Measurements from ENCODE around the gene SPHK2.
"Not testable (repeated sequence)": the region's sequence is repeated elsewhere in the genome, so short reads cannot be mapped to it uniquely, and the experiment has no call there.

The SPHK2 gene

GRCh38 chr19:48624791-48625723, 5.8 kb downstream of the SPHK2 start:
- no peak for DNase-seq

DNA sequence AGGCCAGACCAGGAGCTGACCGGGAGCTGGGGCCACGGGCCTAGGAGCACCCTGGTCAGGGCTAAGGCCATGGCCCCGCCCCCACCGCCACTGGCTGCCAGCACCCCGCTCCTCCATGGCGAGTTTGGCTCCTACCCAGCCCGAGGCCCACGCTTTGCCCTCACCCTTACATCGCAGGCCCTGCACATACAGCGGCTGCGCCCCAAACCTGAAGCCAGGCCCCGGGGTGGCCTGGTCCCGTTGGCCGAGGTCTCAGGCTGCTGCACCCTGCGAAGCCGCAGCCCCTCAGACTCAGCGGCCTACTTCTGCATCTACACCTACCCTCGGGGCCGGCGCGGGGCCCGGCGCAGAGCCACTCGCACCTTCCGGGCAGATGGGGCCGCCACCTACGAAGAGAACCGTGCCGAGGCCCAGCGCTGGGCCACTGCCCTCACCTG, 6.6 kb downstream of the SPHK2 start:
- DNase-seq = no peak

DNA sequence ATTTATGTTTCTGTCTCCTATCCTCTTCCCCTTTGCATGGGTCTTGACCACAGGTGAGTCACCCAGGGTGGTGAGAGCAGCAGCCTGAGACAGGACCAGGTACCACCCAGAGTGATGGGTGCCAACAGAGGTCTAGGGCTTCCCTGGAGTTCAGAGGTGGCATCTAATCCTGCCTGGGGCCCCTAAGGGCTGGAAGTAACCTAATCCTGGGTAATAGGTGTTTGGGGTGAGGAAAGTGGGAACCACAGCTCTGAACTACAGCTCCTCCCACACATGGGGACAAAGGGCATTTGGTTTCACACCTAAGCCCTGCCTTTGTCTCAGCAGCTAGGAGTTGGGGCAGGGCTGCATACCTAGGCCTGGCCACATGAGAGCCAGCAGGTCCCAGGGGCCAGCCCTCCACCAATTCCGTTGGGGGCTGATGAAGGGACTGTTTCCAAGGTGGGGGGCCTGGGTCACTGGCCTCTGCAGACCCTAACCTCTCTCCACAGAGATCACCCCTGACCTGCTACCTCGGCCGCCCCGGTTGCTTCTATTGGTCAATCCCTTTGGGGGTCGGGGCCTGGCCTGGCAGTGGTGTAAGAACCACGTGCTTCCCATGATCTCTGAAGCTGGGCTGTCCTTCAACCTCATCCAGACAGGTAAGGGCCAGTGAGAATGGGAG, 8.0 kb downstream of the SPHK2 start:
- DNase-seq = no peak

DNA sequence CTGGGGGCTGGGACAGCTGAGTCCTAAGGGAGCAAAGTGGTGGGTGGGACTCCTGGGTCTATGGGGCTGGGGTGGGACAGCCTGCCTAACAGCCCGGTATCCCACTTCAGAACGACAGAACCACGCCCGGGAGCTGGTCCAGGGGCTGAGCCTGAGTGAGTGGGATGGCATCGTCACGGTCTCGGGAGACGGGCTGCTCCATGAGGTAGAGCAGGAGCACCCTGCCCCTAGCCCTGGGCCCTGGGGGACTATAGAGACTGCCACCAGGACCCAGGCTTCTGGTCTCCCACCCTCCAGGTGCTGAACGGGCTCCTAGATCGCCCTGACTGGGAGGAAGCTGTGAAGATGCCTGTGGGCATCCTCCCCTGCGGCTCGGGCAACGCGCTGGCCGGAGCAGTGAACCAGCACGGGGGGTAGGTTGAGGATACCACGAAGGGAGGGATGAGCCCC, 8.6 kb downstream of the SPHK2 start:
- no peak for DNase-seq

GRCh38 chr19:48628486-48629296, 9.4 kb downstream of the SPHK2 start:
- DNase-seq = no peak

GRCh38 chr19:48629297-48629598, 9.9 kb downstream of the SPHK2 start:
- DNase-seq = no peak

DNA sequence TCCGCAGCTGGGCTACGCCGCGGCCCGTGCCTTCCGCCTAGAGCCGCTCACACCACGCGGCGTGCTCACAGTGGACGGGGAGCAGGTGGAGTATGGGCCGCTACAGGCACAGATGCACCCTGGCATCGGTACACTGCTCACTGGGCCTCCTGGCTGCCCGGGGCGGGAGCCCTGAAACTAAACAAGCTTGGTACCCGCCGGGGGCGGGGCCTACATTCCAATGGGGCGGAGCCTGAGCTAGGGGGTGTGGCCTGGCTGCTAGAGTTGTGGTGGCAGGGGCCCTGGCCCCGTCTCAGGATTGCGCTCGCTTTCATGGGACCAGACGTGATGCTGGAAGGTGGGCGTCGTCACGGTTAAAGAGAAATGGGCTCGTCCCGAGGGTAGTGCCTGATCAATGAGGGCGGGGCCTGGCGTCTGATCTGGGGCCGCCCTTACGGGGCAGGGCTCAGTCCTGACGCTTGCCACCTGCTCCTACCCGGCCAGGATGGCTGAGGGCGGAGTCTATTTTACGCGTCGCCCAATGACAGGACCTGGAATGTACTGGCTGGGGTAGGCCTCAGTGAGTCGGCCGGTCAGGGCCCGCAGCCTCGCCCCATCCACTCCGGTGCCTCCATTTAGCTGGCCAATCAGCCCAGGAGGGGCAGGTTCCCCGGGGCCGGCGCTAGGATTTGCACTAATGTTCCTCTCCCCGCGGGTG, 10.4 kb downstream of the SPHK2 start:
- no peak for DNase-seq

- no peak for DNase-seq
These were observed 11.2 kb downstream of the SPHK2 start for GRCh38 chr19:48630296-48631063.

DNA sequence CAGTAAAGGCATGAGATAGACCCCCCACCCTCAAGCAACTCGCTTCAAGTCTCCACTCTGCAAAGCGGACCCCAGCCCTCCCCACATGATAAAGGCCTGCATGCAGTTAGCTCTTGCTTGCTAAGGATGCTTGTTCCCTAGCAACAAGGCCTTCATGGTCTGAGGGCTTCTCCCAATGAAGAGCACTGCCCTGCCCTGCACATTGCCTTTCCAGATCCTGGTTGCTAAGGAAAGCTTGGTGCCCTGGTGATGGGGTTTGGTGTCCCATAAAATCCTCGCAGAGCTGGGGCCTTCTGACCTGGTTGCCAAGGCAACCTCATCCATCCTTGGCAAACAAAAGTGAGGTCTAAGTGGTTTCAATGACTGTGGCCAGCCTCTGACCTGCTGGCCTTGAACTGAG, 11.9 kb downstream of the SPHK2 start:
- no peak for DNase-seq

GRCh38 chr19:48632286-48632685, 13.0 kb downstream of the SPHK2 start:
- not testable (repeated sequence) for DNase-seq

DNA sequence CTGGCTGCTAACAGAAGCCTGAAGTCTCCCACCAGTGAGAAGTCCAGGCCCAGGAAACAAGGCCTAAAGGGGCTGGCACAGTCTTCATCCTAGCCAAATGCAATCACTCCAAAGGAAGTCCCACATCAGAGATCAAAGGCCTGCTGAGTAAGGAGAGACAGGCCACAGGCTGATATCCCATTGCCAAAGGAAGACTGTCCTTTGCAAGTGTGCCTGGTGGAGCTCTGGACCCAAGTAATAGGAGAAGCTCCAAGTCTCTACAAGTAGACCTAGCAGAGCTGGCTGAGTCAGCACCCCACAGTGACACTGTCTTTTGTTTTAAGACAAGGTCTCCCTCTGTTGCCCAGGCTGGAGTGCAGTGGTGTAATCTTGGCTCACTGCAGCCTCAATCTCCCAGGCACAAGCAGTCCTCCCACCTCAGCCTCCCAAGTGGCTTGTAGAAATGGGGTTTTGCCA, 13.4 kb downstream of the SPHK2 start:
- DNase-seq = peak; percentile 19

- no peak for DNase-seq
These were observed 14.1 kb downstream of the SPHK2 start for GRCh38 chr19:48633148-48634035.

DNA sequence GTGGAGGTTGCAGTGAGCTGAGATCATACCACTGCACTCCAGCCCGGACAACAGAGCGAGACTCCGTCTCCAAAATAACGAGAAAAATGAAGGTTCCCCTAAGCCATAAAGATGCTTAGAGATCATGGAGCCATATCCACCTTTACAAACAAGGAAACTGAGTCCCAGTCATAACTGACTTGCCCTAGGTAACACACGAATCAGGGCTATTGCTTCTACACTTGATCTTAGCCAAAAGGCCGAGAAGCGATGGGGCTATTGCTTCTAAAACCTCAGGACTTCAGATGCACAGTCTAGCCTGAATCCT, 14.7 kb downstream of the SPHK2 start:
- no peak for DNase-seq

DNA sequence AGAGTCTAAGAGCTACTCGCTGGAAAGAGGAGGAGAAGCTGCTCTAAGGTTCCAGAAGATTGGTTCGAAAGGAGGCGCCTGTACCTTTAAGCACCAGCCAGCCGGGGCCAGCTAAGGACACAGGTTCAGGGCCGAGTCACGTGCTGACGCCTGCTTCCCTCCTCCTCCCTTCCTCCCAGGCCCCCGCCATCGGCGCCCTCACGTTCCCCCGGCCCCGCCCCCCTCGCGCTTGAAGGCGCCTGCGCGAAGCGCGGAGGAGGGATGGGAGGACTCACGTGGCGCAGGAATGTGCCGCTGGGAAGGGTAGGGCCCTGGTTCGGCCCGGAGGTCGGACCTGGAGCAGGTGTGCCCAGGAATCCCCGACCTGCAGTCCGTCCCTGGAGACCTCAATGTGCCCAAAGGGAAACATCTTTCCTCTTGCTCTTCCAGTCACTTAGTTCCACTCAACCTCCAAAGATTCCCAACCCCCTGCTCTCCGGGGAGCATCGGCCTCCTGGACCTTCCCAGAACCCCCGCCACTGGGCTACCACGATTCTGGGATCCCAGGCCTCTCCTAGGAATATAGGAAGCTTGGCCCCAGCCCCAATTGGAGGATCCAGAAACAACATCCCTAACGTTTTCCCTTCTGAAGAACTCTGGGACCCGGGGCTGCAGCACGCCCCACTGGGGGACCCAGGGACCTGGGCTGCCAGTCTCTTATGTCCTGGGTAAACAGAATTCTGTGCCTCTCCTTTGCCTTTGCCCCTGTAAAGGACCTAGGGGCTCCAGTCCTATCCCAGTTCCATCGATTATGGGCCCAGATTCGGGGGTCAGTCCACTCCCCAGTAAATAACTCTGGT, 15.3 kb downstream of the SPHK2 start:
- peak; percentile 92 for DNase-seq

GRCh38 chr19:48635263-48635965, 16.1 kb downstream of the SPHK2 start:
- no peak for DNase-seq

DNA sequence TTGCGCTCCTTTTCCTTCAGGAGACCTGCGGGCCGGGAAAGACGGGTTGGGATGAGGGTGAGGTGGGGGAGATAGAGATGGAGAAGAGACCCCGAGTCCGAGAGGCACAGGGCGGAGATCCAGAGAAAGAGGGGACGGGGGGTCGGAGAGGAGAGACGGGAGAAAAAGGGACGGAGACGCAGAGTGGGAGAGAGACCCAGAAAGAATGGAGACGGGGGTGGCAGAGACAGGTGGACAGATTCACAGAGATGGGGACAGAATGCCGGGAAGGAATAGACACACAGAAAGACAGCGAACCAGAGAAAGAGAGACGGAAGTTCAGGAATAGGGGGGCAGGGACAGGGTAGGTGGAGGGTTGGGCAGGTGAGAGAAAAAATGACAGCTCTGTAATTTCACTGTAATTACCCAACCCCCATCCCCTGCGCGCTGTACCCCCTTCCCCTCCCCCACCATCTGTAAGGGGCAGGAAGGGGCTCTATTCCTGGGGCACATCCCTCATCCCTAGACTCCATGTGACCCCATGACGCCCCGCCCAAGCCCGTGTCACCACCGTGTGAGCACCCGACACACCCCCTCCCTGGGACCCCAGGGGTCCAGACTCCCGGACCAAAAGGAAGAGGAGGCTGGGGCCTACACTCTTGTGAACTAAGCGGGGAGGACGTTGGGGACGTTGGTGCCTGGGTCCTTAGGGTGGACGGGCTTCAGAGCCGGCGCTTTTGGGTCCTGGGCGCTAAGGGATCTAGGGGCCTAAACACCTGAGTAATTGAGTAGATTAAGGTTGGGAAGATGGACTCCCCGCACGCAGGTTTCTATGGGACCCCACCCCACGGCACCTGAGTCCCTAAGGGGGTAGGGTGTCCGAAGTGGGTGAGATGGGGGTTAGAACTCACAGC, 16.9 kb downstream of the SPHK2 start:
- no peak for DNase-seq

DNA sequence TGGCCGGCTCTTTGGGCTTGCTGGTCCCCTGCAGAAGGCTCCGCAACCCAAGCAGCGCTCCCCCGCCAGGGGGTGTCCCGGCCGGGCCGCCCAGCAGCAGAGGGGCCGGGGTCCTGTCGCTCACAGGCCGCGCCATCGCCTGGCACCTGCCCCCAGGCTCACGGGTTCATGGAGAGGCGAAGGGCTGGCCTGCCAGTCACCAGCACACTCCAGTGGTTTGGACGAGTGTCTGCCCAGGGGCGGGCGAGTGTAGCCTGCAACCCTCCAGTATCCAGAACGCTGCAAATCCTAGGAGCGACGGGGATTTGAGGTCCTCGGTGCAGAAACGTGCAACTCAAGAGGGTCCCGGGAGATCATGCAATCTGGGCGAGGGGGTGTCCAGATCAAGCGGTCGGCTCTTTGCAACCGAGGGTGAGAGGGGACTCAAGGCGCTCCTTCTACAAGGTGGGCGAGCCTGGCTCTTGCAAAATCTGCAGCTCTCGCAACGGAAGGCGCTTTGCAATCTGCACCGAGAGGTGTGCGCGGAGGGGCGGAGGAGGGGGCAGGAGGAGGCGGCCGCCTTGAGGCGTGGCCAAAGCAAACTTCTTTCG, 17.6 kb downstream of the SPHK2 start, which contains the start of gene DBP:
DBP (minus strand) TSS at position 521 of the 590 bp plus-strand sequence; CDS start at position 136, 385 bp downstream.
- DNase-seq = no peak
